ENCODE measurements around the gene IQCE. TPM values are rescaled to one million over a fixed set of nuclear protein-coding genes. Genes with fewer than 3 reads are reported as not detected.

Gene IQCE
- total RNA-seq, 1 donor from 2014 or later = 22.2 TPM

DNA sequence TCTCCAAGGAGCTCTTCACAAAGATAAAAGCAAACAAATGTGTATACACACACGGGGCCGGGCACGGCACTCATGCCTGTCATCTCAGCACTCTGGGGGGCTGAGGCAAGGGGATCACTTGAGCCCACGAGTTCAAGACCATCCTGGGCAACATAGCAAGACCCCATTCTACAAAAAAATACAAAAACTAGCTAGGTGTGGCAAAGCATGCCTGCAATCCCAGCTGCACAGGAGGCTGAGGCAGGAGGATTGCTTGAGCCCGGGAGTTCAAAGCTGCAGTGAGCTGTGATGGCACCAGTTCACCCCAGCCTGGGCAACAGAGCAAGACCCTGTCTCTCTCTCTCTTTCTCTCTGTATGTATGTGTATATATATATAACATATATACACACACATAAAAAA, 95.3 kb downstream of the IQCE start:
- TF ChIP-seq, protein P1, sequence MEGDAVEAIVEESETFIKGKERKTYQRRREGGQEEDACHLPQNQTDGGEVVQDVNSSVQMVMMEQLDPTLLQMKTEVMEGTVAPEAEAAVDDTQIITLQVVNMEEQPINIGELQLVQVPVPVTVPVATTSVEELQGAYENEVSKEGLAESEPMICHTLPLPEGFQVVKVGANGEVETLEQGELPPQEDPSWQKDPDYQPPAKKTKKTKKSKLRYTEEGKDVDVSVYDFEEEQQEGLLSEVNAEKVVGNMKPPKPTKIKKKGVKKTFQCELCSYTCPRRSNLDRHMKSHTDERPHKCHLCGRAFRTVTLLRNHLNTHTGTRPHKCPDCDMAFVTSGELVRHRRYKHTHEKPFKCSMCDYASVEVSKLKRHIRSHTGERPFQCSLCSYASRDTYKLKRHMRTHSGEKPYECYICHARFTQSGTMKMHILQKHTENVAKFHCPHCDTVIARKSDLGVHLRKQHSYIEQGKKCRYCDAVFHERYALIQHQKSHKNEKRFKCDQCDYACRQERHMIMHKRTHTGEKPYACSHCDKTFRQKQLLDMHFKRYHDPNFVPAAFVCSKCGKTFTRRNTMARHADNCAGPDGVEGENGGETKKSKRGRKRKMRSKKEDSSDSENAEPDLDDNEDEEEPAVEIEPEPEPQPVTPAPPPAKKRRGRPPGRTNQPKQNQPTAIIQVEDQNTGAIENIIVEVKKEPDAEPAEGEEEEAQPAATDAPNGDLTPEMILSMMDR (IDR thresholded peaks at IDR 0.05) = no peak
- no peak overlapping the region for H3K4me3 ChIP-seq
- DNase-seq (no peak), ATAC-seq (no peak)
- intact Hi-C loops (cut with DNase I) = no loop called here
- H3K4me1 ChIP-seq = no peaks in the 10 kb centered on the region
- peaks cover 20% of the 10 kb centered on the region for H3K36me3 ChIP-seq
- no peak overlapping the region for H3K27ac ChIP-seq
- H3K27me3 ChIP-seq = no peaks in the 10 kb centered on the region
- H3K9me3 ChIP-seq = no peaks in the 10 kb centered on the region

DNA sequence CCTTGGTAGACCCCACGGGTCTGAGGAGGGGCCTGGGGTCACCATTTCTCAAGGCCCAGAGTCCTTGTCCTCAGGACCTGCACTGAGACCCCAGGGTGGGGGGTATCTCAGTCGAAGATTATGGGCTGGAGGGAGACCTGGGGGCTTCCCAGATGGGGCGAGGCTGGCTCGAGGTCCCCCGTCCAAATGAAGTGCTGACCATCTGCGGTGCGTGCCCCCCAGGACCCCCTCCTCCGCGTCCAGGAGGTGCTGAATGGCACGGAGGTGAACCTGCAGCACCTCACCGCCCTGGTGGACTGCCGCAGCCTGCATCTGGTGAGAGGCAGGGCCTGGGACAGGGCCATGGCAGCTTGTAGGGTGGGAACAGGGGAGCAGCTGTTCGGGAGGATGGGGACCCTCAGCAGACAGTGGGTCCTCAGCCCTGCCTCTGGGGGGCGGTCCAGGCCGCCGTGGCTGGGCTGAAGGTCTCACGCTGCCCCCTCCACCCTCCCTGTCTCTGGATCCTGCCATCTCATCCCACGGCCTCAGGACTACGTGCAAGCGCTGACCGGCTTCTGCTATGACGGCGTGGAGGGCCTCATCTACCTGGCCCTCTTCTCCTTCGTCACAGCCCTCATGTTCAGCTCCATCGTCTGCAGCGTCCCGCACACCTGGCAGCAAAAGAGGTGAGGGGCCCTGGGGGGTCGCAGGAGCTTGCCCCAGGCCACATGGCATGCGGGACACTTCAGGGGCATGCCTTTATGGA, 97.3 kb downstream of the IQCE start:
- DNase-seq (no peak), ATAC-seq (no peak)
- H3K4me3 ChIP-seq = no peak overlapping the region
- H3K4me1 ChIP-seq = no peaks in the 10 kb centered on the region
- H3K36me3 ChIP-seq = peaks cover 9% of the 10 kb centered on the region
- H3K27ac ChIP-seq = no peak overlapping the region
- TF ChIP-seq, protein P1 (IDR thresholded peaks at IDR 0.05) = no peak
- H3K9me3 ChIP-seq = no peaks in the 10 kb centered on the region
- H3K27me3 ChIP-seq = no peaks in the 10 kb centered on the region
- intact Hi-C loops (cut with DNase I) = no loop called here

DNA sequence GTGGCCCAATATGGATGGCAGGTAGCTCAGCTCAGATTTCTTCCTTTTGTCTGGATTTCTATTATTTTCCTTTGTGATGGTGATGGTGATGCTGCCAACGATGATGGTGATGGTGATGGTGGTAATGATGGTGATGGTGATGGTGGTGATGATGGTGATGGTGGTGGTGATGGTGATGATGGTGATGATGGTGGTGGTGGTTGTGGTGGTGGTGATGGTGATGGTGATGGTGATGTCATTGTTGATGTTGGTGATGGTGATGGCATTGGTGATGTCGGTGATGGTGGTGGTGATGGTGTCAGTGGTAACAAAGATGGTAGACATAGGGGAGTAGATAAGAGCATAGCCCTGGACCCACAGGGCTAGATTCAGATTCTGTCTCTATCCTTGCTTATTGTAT, 98.4 kb downstream of the IQCE start:
- H3K4me3 ChIP-seq = no peak overlapping the region
- no peaks in the 10 kb centered on the region for H3K9me3 ChIP-seq
- intact Hi-C loops (cut with DNase I) = no loop called here
- DNase-seq (no peak), ATAC-seq (no peak)
- no peaks in the 10 kb centered on the region for H3K4me1 ChIP-seq
- no peaks in the 10 kb centered on the region for H3K27me3 ChIP-seq
- peaks cover 9% of the 10 kb centered on the region for H3K36me3 ChIP-seq
- H3K27ac ChIP-seq = no peak overlapping the region
- TF ChIP-seq, protein P1 (IDR thresholded peaks at IDR 0.05) = no peak

DNA sequence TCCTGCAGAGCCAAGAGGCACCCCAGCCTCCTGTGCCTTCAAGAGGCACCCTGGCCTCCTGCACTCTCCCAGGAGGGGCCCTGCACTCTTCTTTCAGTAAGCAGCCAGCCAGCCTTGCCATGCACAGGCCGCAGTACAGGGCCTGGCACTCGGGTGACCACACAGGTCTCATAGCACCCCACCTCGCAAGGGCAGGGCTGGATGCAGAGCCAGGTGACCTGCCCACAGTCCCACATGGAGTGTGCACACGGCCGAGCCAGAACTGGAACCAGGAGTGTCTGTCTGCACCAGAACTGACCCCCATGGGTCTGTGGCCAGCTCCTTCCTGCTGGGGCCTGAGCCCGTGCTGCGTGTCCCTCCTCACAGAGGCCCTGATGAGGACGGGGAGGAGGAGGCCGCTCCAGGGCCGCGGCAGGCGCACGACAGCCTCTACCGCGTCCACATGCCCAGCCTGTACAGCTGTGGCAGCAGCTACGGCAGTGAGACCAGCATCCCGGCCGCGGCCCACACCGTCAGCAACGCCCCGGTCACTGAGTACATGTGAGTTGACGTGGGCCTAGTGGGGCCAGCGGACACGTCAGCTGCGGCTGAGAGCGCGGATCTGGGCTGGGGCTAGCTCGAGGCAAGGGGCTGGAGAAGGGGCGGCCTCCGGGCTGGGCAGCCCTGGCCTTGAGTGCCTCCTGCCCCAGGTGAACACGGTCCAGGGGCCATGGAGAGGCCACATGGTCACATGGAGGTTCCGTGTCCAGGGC, 99.3 kb downstream of the IQCE start:
- H3K27me3 ChIP-seq = no peaks in the 10 kb centered on the region
- no peak overlapping the region for H3K4me3 ChIP-seq
- no peak for ATAC-seq
- TF ChIP-seq, protein P1 (IDR thresholded peaks at IDR 0.05) = no peak
- peaks cover 9% of the 10 kb centered on the region for H3K36me3 ChIP-seq
- peaks cover 5% of the 10 kb centered on the region for H3K4me1 ChIP-seq
- DNase-seq = no peak
- no peaks in the 10 kb centered on the region for H3K9me3 ChIP-seq
- intact Hi-C loops (cut with DNase I) = no loop called here
- H3K27ac ChIP-seq = no peak overlapping the region

GRCh38 chr7:2658941-2659340, 100.2 kb downstream of the IQCE start:
- H3K9me3 ChIP-seq = no peaks in the 10 kb centered on the region
- no peak overlapping the region for H3K27ac ChIP-seq
- TF ChIP-seq, protein P1 (IDR thresholded peaks at IDR 0.05) = no peak
- no peak for ATAC-seq
- H3K36me3 ChIP-seq = peaks cover 9% of the 10 kb centered on the region
- no peak overlapping the region for H3K4me3 ChIP-seq
- intact Hi-C loops (cut with DNase I) = no loop called here
- DNase-seq = no peak
- no peaks in the 10 kb centered on the region for H3K27me3 ChIP-seq
- H3K4me1 ChIP-seq = peaks cover 8% of the 10 kb centered on the region
